NCI-H1105 treated with DMSO at 0.1 percent for 48 hours (cell line): ENCODE results near the gene GIMAP6.
"Not testable (repeated sequence)": the region's sequence is repeated elsewhere in the genome, so short reads cannot be mapped to it uniquely, and the experiment has no call there.

Experiments
- DNase-seq: peaks from one replicate; lab custom pipeline; 2025; lab: John Stamatoyannopoulos, UW

Gene GIMAP6

GRCh38 chr7:150585199-150585598, 47.0 kb downstream of the GIMAP6 start:
- DNase-seq = no peak

- DNase-seq = no peak
These were observed 51.4 kb downstream of the GIMAP6 start for GRCh38 chr7:150580638-150581394.

GRCh38 chr7:150579979-150580637, 52.1 kb downstream of the GIMAP6 start:
- DNase-seq = not testable (repeated sequence)
